Measurements from ENCODE around the gene SULT2B1.

DNA sequence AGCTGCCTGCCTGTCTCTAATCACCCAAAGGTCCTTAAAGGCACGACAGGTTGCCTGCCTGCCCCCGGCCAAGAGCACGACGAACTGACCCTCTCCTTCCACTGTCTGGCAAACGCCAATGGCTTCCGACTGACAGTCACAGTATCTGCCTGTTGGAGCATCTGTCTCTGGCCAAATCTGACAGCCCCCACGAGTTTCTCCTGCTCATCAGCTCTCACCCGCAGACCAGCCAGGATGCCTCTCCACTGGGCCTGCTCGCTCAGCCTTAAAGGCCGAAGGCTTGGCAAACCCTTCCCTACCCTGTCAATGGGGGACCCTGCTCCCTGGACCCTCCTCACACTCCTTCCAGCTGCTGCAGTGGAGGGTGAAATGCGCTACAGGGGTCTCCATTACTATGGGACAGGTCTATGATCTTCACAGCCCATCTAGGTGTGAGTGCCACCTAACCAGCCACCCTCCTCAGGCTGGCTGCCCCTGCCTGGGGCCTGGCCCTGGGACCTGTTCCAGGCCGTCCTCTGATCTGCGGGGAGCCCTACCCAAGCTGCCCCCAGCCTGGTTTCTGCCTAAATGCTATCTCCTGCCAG, 62.0 kb downstream of the SULT2B1 start:
- TF ChIP-seq POLR2A (IDR thresholded peaks at IDR 0.05) (no peak), POLR2AphosphoS5 (IDR thresholded peaks at IDR 0.05) (no peak)
- TF ChIP-seq, protein P1, sequence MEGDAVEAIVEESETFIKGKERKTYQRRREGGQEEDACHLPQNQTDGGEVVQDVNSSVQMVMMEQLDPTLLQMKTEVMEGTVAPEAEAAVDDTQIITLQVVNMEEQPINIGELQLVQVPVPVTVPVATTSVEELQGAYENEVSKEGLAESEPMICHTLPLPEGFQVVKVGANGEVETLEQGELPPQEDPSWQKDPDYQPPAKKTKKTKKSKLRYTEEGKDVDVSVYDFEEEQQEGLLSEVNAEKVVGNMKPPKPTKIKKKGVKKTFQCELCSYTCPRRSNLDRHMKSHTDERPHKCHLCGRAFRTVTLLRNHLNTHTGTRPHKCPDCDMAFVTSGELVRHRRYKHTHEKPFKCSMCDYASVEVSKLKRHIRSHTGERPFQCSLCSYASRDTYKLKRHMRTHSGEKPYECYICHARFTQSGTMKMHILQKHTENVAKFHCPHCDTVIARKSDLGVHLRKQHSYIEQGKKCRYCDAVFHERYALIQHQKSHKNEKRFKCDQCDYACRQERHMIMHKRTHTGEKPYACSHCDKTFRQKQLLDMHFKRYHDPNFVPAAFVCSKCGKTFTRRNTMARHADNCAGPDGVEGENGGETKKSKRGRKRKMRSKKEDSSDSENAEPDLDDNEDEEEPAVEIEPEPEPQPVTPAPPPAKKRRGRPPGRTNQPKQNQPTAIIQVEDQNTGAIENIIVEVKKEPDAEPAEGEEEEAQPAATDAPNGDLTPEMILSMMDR (IDR thresholded peaks at IDR 0.05), result no peak

All from prostate gland (tissue), 2 donors.